Progenitor cell of endocrine pancreas (in vitro differentiated cells): ENCODE results near the gene B4GALT5. TPM values are rescaled to one million over a fixed set of nuclear protein-coding genes. Genes with fewer than 3 reads are reported as not detected.
A peak's percentile ranks its signal among the peaks of the same experiment; 100 is the strongest.
"Not testable (repeated sequence)": the region's sequence is repeated elsewhere in the genome, so short reads cannot be mapped to it uniquely, and the experiment has no call there.

Source experiments
- DNase-seq: peaks from one replicate; pipeline ENCODE4 v3.0.0; 2021; ENCODE audit warnings: low spot score; ENCODE audit not compliant: unreplicated experiment
- H3K27ac Mint-ChIP-seq: 2 replicates; pipeline ENCODE4 v1.8.0; 2021; ENCODE audit warnings: mild to moderate bottlenecking, moderate library complexity, mixed read lengths
- H3K27me3 Mint-ChIP-seq: 2 replicates; pipeline ENCODE4 v1.8.0; 2021; ENCODE audit warnings: mixed read lengths
- H3K36me3 Mint-ChIP-seq: 2 replicates; pipeline ENCODE4 v1.8.0; 2022; ENCODE audit warnings: mixed read lengths; ENCODE audit not compliant: insufficient read depth
- H3K4me1 Mint-ChIP-seq: 2 replicates; pipeline ENCODE4 v1.8.0; 2021; ENCODE audit warnings: low read depth, mixed read lengths
- H3K4me3 Mint-ChIP-seq: 2 replicates; pipeline ENCODE4 v1.8.0; 2021; ENCODE audit warnings: low read depth, mild to moderate bottlenecking, moderate library complexity, mixed read lengths
- H3K9me3 Mint-ChIP-seq: 2 replicates; pipeline ENCODE4 v1.8.0; 2021; ENCODE audit warnings: low read depth, mixed read lengths
- CTCF ChIP-seq: fragments of 200-600 bp; sonication (generic); IDR thresholded peaks from one replicate; pipeline ENCODE4 v1.5.0; 2021; ENCODE audit warnings: antibody characterized with exemption, mild to moderate bottlenecking; ENCODE audit not compliant: unreplicated experiment
- total RNA-seq: library from RNA; stranded (reverse); gene quantifications from 2 replicates; pipeline ENCODE4 v1.2.1, GENCODE V29; 2021

Gene B4GALT5
- total RNA-seq, 1 donor from 2014 or later: 58.6 TPM

- H3K36me3 Mint-ChIP-seq: no peaks in the 10 kb centered on the region
- H3K27ac Mint-ChIP-seq: no peak overlapping the region
- no peaks in the 10 kb centered on the region for H3K9me3 Mint-ChIP-seq
- no peaks in the 10 kb centered on the region for H3K27me3 Mint-ChIP-seq
- no peak for DNase-seq
- H3K4me1 Mint-ChIP-seq: peaks cover 24% of the 10 kb centered on the region
- no peak for TF ChIP-seq CTCF
- H3K4me3 Mint-ChIP-seq: no peak overlapping the region
These were observed 44.0 kb downstream of the B4GALT5 start for GRCh38 chr20:49669601-49670189.

- not testable (repeated sequence) for H3K36me3 Mint-ChIP-seq, H3K4me3 Mint-ChIP-seq, H3K27ac Mint-ChIP-seq, DNase-seq, H3K27me3 Mint-ChIP-seq, H3K9me3 Mint-ChIP-seq
- peaks cover 20% of the 10 kb centered on the region for H3K4me1 Mint-ChIP-seq
These were observed 44.8 kb downstream of the B4GALT5 start for GRCh38 chr20:49668878-49669195.

GRCh38 chr20:49668181-49668877 lies 45.3 kb downstream of the B4GALT5 start:
- peaks cover 17% of the 10 kb centered on the region for H3K4me1 Mint-ChIP-seq

GRCh38 chr20:49666911-49667310 lies 46.8 kb downstream of the B4GALT5 start:
- peak overlapping the region; percentile 64 for H3K27ac Mint-ChIP-seq
- no peak for DNase-seq
- TF ChIP-seq CTCF: no peak
- H3K4me1 Mint-ChIP-seq: peaks cover 16% of the 10 kb centered on the region
- H3K4me3 Mint-ChIP-seq: no peak overlapping the region
- H3K27me3 Mint-ChIP-seq: no peaks in the 10 kb centered on the region
- no peaks in the 10 kb centered on the region for H3K9me3 Mint-ChIP-seq
- H3K36me3 Mint-ChIP-seq: no peaks in the 10 kb centered on the region

More at GRCh38 chr20:49668181-49668877, 45.3 kb downstream of the B4GALT5 start:
- TF ChIP-seq CTCF: no peak
- Mint-ChIP-seq H3K9me3 (no peaks in the 10 kb centered on the region), H3K27ac (peak overlapping the region; percentile 80), H3K36me3 (no peaks in the 10 kb centered on the region), H3K27me3 (no peaks in the 10 kb centered on the region), H3K4me3 (no peak overlapping the region)
- no peak for DNase-seq

GRCh38 chr20:49665796-49666195 lies 47.9 kb downstream of the B4GALT5 start:
- no peak overlapping the region for H3K4me3 Mint-ChIP-seq
- H3K27me3 Mint-ChIP-seq: no peaks in the 10 kb centered on the region
- no peak for TF ChIP-seq CTCF
- H3K9me3 Mint-ChIP-seq: no peaks in the 10 kb centered on the region
- H3K4me1 Mint-ChIP-seq: peaks cover 17% of the 10 kb centered on the region
- DNase-seq: no peak
- no peaks in the 10 kb centered on the region for H3K36me3 Mint-ChIP-seq
- no peak overlapping the region for H3K27ac Mint-ChIP-seq
